HCT116 (cell line): Measurements from ENCODE around the gene HHLA2. TPM values are rescaled to one million over a fixed set of nuclear protein-coding genes. Genes with fewer than 3 reads are reported as not detected.

Experiments
- ATAC-seq: fragments of 200-7000 bp; cut with Tn5 transposase; 2 replicates; pipeline ENCODE4 v1.9.1; 2020; ENCODE audit warnings: mild to moderate bottlenecking, moderate library complexity
- BruUV-seq: library from RNA; stranded (reverse); fragments of 400-500 nt; replicated peaks from 2 replicates; lab custom pipeline; 2021; lab: Mats Ljungman, UMichigan
- CTCF ChIA-PET: fragments of 300-600 bp; sonication (Branson Sonifier 250); formaldehyde crosslinking; loops from one replicate; lab custom pipeline; 2021; ENCODE audit warnings: antibody characterized with exemption; lab: Charles Lee
- POLR2A ChIA-PET: fragments of 300-600, 350-600 bp; sonication (Branson Sonifier 250); formaldehyde crosslinking; loops from one replicate; lab custom pipeline; 2021; ENCODE audit warnings: antibody characterized with exemption; lab: Charles Lee
- RAD21 ChIA-PET, 2 experiments: fragments of 300-600 bp; sonication (Branson Sonifier 250); formaldehyde crosslinking; loops; one replicate each; lab custom pipeline; 2023; ENCODE audit warnings: low total read pairs in 2 of 2; ENCODE audit not compliant: uncharacterized antibody in 2 of 2, unreplicated experiment in 2 of 2, low non-redundant PET in 1 of 2; lab: Charles Lee
- DNase-seq: peaks from one replicate; pipeline ENCODE4 v3.0.0-alpha.2; 2010; ENCODE audit warnings: low read depth, low spot score
- H2AFZ ChIP-seq: fragments of 200-600 bp; shearing (Covaris generic), sonication (generic); 2 replicates; pipeline ENCODE4 v1.6.1; 2017; ENCODE audit warnings: low read depth, mixed run types, mixed read lengths, antibody characterized with exemption, low read length; ENCODE audit not compliant: poor library complexity, severe bottlenecking
- H3K27ac ChIP-seq: 2 replicates; pipeline ENCODE4 v1.5.1; 2012; ENCODE audit warnings: low read depth, low read length
- H3K27me3 ChIP-seq: fragments of 200-600 bp; sonication (generic); 2 replicates; pipeline ENCODE4 v1.6.1; 2016; ENCODE audit warnings: mixed run types, low read length, mixed read lengths; ENCODE audit not compliant: insufficient read depth
- H3K36me3 ChIP-seq, 2 experiments: fragments of 200-500 bp in 1 of 2; fragments of 200-600 bp in 1 of 2; sonication (Bioruptor generic) in 1 of 2; sonication (generic) in 1 of 2; 2 replicates each; pipeline versions ENCODE4 v1.5.1 to v1.6.1; 2014 to 2016; ENCODE audit warnings: low read length in 2 of 2, inconsistent platforms in 1 of 2, mixed read lengths in 1 of 2, mixed run types in 1 of 2; ENCODE audit not compliant: insufficient read depth in 2 of 2, control insufficient read depth in 1 of 2
- H3K4me1 ChIP-seq, 2 experiments: fragments of 200-600 bp in 1 of 2; sonication (generic) in 1 of 2; 2 replicates each; pipeline versions ENCODE4 v1.5.1 to v1.6.1; 2012 to 2017; ENCODE audit warnings: low read length in 2 of 2, inconsistent platforms in 1 of 2, mild to moderate bottlenecking in 1 of 2, mixed read lengths in 1 of 2, mixed run types in 1 of 2, moderate library complexity in 1 of 2; ENCODE audit not compliant: insufficient read depth in 2 of 2, control insufficient read depth in 1 of 2
- H3K4me2 ChIP-seq: fragments of 200-600 bp; sonication (generic); 2 replicates; pipeline ENCODE4 v1.6.1; 2017; ENCODE audit warnings: mixed run types, low read length, mixed read lengths
- H3K4me3 ChIP-seq, 2 experiments: fragments of 200-600 bp in 1 of 2; sonication (generic) in 1 of 2; replicated peaks in 1 of 2; 2 replicates each; pipeline ENCODE4 v1.5.1; 2011 to 2016; ENCODE audit warnings: low read length in 2 of 2, control low read depth in 1 of 2, low read depth in 1 of 2, mild to moderate bottlenecking in 1 of 2, mixed read lengths in 1 of 2, mixed run types in 1 of 2
- H3K79me2 ChIP-seq: fragments of 200-600 bp; sonication (generic); 2 replicates; pipeline ENCODE4 v1.6.1; 2017; ENCODE audit warnings: mild to moderate bottlenecking, mixed run types, low read length, moderate library complexity, mixed read lengths; ENCODE audit not compliant: insufficient read depth
- H3K9ac ChIP-seq: fragments of 200-600 bp; sonication (generic); 2 replicates; pipeline ENCODE4 v1.6.1; 2016; ENCODE audit warnings: low read length, mixed read lengths
- H3K9me2 ChIP-seq: fragments of 200-600 bp; sonication (generic), shearing (Covaris generic); 2 replicates; pipeline ENCODE4 v1.6.1; 2017; ENCODE audit warnings: mixed run types, mild to moderate bottlenecking, moderate library complexity; ENCODE audit not compliant: insufficient read depth
- H3K9me3 ChIP-seq, 2 experiments: fragments of 200-500 bp in 1 of 2; fragments of 200-600 bp in 1 of 2; sonication (Bioruptor generic) in 1 of 2; sonication (generic) in 1 of 2; 2 replicates each; pipeline ENCODE4 v1.6.1; 2014 to 2017; ENCODE audit warnings: low read length in 2 of 2, mixed read lengths in 2 of 2, inconsistent platforms in 1 of 2, low read depth in 1 of 2, mild to moderate bottlenecking in 1 of 2, mixed run types in 1 of 2, moderate library complexity in 1 of 2; ENCODE audit not compliant: control insufficient read depth in 1 of 2, insufficient read depth in 1 of 2
- H4K20me1 ChIP-seq: fragments of 200-600 bp; sonication (generic), shearing (Covaris generic); 2 replicates; pipeline ENCODE4 v1.6.1; 2017; ENCODE audit warnings: mixed run types, mild to moderate bottlenecking, moderate library complexity; ENCODE audit not compliant: insufficient read depth
- CBX3 ChIP-seq: IDR thresholded peaks from 2 replicates; pipeline ENCODE4 v1.6.1; 2012; ENCODE audit warnings: low read depth
- CEBPB ChIP-seq: IDR thresholded peaks from 2 replicates; pipeline ENCODE4 v1.6.1; 2012; ENCODE audit warnings: low read depth
- EGR1 ChIP-seq: IDR thresholded peaks from 2 replicates; pipeline ENCODE4 v1.6.1; 2012; ENCODE audit warnings: low read depth
- ELF1 ChIP-seq: IDR thresholded peaks from 2 replicates; pipeline ENCODE4 v1.6.1; 2012; ENCODE audit warnings: low read depth, borderline replicate concordance
- EZH2phosphoT487 ChIP-seq: fragments of 200-600 bp; IDR thresholded peaks from 2 replicates; pipeline ENCODE4 v1.6.1; 2018; ENCODE audit warnings: antibody characterized with exemption, borderline replicate concordance
- FOSL1 ChIP-seq: IDR thresholded peaks from 2 replicates; pipeline ENCODE4 v1.6.1; 2012; ENCODE audit warnings: low read depth
- JUND ChIP-seq: IDR thresholded peaks from 2 replicates; pipeline ENCODE4 v1.6.1; 2012
- POLR2A ChIP-seq: IDR thresholded peaks from 2 replicates; pipeline ENCODE4 v1.7.0; 2011; ENCODE audit warnings: borderline replicate concordance; ENCODE audit not compliant: insufficient read depth, insufficient read length; ENCODE audit errors: extremely low read depth
- POLR2AphosphoS5 ChIP-seq: IDR thresholded peaks from 2 replicates; pipeline ENCODE4 v1.6.1; 2011; ENCODE audit warnings: mild to moderate bottlenecking, low read depth, low read length, moderate library complexity
- RAD21 ChIP-seq: IDR thresholded peaks from 2 replicates; pipeline ENCODE4 v1.6.1; 2012; ENCODE audit warnings: low read depth, mild to moderate bottlenecking
- SIN3A ChIP-seq: IDR thresholded peaks from 2 replicates; pipeline ENCODE4 v1.6.1; 2012; ENCODE audit warnings: low read depth
- SP1 ChIP-seq: IDR thresholded peaks from 2 replicates; pipeline ENCODE4 v1.6.1; 2012; ENCODE audit warnings: low read depth
- SRF ChIP-seq: IDR thresholded peaks from 2 replicates; pipeline ENCODE4 v1.6.1; 2012; ENCODE audit warnings: low read depth
- TCF7L2 ChIP-seq: IDR thresholded peaks from 2 replicates; pipeline ENCODE4 v1.7.0; 2011; ENCODE audit warnings: borderline replicate concordance, inconsistent platforms; ENCODE audit not compliant: insufficient read depth, insufficient read length; ENCODE audit errors: extremely low read depth
- ZNF274 ChIP-seq: fragments of 200-500 bp; sonication (Bioruptor generic); IDR thresholded peaks from 2 replicates; pipeline ENCODE4 v1.6.1; 2014; ENCODE audit warnings: mild to moderate bottlenecking, low read depth, low read length, inconsistent platforms
- intact Hi-C: fragments of 100-400 bp; cut with micrococcal nuclease; formaldehyde crosslinking; loops from 2 replicates; pipeline ENCODE4 v1.10.0; 2022
- total RNA-seq: library from RNA; stranded (reverse); gene quantifications from one replicate; pipeline ENCODE4 v1.2.1, GENCODE V29; 2021; ENCODE audit not compliant: unreplicated experiment
- TF ChIP-seq, protein P1 (sequence below): IDR thresholded peaks from 2 replicates; pipeline ENCODE4 v1.6.1; 2012
- TF ChIP-seq, protein P2 (sequence below), 3 experiments: fragments of 200-600 bp in 1 of 3; sonication (generic) in 1 of 3; IDR thresholded peaks in 2 of 3; conservative IDR thresholded peaks in 1 of 3; 2 replicates each; pipeline ENCODE4 v1.5.1; 2012 to 2017; ENCODE audit warnings: low read depth in 2 of 3, low read length in 2 of 3, antibody characterized with exemption in 1 of 3, borderline replicate concordance in 1 of 3, control low read depth in 1 of 3, mild to moderate bottlenecking in 1 of 3, mixed read lengths in 1 of 3, mixed run types in 1 of 3, moderate library complexity in 1 of 3; ENCODE audit not compliant: insufficient read depth in 1 of 3
- TF ChIP-seq, protein P3 (sequence below): IDR thresholded peaks from 2 replicates; pipeline ENCODE4 v1.6.1; 2012; ENCODE audit warnings: low read depth
- TF ChIP-seq, protein P4 (sequence below): IDR thresholded peaks from 2 replicates; pipeline ENCODE4 v1.6.1; 2011; ENCODE audit warnings: mild to moderate bottlenecking, low read length, moderate library complexity; ENCODE audit not compliant: insufficient replicate concordance; ENCODE audit errors: extremely low read depth
- TF ChIP-seq, protein P5 (sequence below): IDR thresholded peaks from 2 replicates; pipeline ENCODE4 v1.6.1; 2012

The HHLA2 gene
- total RNA-seq, 1 experiment from 2014 or later, result not detected

DNA sequence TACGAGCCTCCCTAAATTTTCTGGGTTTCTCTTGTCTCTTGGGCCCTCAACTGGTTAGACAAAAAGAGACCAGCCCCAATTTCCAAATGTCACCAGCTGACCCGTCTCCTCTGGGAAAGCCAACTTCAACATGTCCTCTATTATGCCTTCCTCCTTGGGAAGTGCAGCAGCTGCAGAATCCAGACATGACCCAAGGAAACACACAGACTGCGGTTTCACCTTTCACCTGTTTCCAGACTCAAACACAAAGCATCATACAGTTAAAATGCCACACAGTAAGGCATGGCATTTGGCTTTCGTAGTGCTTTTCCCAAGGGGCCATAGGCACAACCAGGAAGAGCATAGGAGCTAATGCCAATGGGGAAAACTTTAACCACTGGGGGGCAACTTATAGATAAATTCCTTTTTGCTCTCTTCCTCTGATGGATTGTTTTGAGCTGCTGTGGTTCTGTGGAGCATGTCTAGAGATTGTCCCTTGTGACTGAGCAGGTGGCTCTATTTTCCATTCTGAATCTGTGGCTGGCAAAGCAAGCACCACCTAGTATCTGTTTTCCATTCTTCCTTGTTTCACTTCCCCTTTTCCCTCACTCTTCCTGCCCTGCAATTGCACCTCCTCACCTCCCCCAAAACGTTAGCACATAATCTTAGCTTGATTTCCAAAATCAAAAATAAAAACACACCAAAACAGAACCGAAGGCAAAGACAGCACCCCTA, 49.3 kb downstream of the HHLA2 start:
- H3K9me3 ChIP-seq, result no peaks in the 10 kb centered on the region
- no peaks in the 10 kb centered on the region for H3K79me2 ChIP-seq
- RAD21 ChIA-PET, result no interaction called here
- H3K9ac ChIP-seq, result no peak overlapping the region
- H4K20me1 ChIP-seq, result no peaks in the 10 kb centered on the region
- no peaks in the 10 kb centered on the region for H3K36me3 ChIP-seq
- CTCF ChIA-PET, result no interaction called here
- DNase-seq, result no peak
- no peaks in the 10 kb centered on the region for H3K4me1 ChIP-seq
- no peak overlapping the region for H3K4me3 ChIP-seq
- no peaks in the 10 kb centered on the region for H3K27me3 ChIP-seq
- no peak overlapping the region for H3K4me2 ChIP-seq
- H3K9me2 ChIP-seq, result no peaks in the 10 kb centered on the region
- TF ChIP-seq RAD21 (no peak), EGR1 (no peak), SIN3A (no peak), EZH2phosphoT487 (no peak), CBX3 (no peak), POLR2A (no peak), ZNF274 (no peak), CEBPB (no peak), FOSL1 (no peak), TCF7L2 (no peak), SP1 (no peak), JUND (no peak), POLR2AphosphoS5 (no peak), SRF (no peak), ELF1 (no peak)
- TF ChIP-seq, protein P1, sequence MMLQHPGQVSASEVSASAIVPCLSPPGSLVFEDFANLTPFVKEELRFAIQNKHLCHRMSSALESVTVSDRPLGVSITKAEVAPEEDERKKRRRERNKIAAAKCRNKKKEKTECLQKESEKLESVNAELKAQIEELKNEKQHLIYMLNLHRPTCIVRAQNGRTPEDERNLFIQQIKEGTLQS, result no peak
- TF ChIP-seq, protein P2, sequence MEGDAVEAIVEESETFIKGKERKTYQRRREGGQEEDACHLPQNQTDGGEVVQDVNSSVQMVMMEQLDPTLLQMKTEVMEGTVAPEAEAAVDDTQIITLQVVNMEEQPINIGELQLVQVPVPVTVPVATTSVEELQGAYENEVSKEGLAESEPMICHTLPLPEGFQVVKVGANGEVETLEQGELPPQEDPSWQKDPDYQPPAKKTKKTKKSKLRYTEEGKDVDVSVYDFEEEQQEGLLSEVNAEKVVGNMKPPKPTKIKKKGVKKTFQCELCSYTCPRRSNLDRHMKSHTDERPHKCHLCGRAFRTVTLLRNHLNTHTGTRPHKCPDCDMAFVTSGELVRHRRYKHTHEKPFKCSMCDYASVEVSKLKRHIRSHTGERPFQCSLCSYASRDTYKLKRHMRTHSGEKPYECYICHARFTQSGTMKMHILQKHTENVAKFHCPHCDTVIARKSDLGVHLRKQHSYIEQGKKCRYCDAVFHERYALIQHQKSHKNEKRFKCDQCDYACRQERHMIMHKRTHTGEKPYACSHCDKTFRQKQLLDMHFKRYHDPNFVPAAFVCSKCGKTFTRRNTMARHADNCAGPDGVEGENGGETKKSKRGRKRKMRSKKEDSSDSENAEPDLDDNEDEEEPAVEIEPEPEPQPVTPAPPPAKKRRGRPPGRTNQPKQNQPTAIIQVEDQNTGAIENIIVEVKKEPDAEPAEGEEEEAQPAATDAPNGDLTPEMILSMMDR (IDR thresholded peaks at IDR 0.05 in 2 of 3, conservative IDR thresholded peaks at IDR 0.05 in 1 of 3; ENCODE audit: borderline replicate concordance in 1 of 3, insufficient read depth in 1 of 3, low read depth in 2 of 3, low read length in 2 of 3), result no peak
- TF ChIP-seq, protein P3, sequence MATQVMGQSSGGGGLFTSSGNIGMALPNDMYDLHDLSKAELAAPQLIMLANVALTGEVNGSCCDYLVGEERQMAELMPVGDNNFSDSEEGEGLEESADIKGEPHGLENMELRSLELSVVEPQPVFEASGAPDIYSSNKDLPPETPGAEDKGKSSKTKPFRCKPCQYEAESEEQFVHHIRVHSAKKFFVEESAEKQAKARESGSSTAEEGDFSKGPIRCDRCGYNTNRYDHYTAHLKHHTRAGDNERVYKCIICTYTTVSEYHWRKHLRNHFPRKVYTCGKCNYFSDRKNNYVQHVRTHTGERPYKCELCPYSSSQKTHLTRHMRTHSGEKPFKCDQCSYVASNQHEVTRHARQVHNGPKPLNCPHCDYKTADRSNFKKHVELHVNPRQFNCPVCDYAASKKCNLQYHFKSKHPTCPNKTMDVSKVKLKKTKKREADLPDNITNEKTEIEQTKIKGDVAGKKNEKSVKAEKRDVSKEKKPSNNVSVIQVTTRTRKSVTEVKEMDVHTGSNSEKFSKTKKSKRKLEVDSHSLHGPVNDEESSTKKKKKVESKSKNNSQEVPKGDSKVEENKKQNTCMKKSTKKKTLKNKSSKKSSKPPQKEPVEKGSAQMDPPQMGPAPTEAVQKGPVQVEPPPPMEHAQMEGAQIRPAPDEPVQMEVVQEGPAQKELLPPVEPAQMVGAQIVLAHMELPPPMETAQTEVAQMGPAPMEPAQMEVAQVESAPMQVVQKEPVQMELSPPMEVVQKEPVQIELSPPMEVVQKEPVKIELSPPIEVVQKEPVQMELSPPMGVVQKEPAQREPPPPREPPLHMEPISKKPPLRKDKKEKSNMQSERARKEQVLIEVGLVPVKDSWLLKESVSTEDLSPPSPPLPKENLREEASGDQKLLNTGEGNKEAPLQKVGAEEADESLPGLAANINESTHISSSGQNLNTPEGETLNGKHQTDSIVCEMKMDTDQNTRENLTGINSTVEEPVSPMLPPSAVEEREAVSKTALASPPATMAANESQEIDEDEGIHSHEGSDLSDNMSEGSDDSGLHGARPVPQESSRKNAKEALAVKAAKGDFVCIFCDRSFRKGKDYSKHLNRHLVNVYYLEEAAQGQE, result no peak
- TF ChIP-seq, protein P4, sequence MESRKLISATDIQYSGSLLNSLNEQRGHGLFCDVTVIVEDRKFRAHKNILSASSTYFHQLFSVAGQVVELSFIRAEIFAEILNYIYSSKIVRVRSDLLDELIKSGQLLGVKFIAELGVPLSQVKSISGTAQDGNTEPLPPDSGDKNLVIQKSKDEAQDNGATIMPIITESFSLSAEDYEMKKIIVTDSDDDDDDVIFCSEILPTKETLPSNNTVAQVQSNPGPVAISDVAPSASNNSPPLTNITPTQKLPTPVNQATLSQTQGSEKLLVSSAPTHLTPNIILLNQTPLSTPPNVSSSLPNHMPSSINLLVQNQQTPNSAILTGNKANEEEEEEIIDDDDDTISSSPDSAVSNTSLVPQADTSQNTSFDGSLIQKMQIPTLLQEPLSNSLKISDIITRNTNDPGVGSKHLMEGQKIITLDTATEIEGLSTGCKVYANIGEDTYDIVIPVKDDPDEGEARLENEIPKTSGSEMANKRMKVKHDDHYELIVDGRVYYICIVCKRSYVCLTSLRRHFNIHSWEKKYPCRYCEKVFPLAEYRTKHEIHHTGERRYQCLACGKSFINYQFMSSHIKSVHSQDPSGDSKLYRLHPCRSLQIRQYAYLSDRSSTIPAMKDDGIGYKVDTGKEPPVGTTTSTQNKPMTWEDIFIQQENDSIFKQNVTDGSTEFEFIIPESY, result no peak
- TF ChIP-seq, protein P5, sequence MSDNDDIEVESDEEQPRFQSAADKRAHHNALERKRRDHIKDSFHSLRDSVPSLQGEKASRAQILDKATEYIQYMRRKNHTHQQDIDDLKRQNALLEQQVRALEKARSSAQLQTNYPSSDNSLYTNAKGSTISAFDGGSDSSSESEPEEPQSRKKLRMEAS, result no peak
- no TSS peak for BruUV-seq
- intact Hi-C loops, result no loop called here
- no peak for ATAC-seq
- POLR2A ChIA-PET, result no interaction called here
- H3K27ac ChIP-seq, result no peak overlapping the region
- H2AFZ ChIP-seq, result no peak overlapping the region
